ENCODE measurements around the gene SEC24C. TPM values are rescaled to one million over a fixed set of nuclear protein-coding genes. Genes with fewer than 3 reads are reported as not detected.
A peak's percentile ranks its signal among the peaks of the same experiment; 100 is the strongest.
"Not testable (repeated sequence)": the region's sequence is repeated elsewhere in the genome, so short reads cannot be mapped to it uniquely, and the experiment has no call there.

SEC24C gene
- polyA plus RNA-seq, 3 donors = 67.3 to 70.2 (median 68.7) TPM

GRCh38 chr10:73763343-73763742 is 19.2 kb downstream of the SEC24C start:
- no peak for DNase-seq

- DNase-seq = no peak
Observed at GRCh38 chr10:73765066-73765465, 20.9 kb downstream of the SEC24C start.

- DNase-seq = no peak
Observed at GRCh38 chr10:73768881-73769280, 24.7 kb downstream of the SEC24C start.

- no peak for DNase-seq
Observed at GRCh38 chr10:73769396-73769795, 25.2 kb downstream of the SEC24C start.

GRCh38 chr10:73771722-73772280 is 27.6 kb downstream of the SEC24C start:
- DNase-seq = no peak

- DNase-seq = peak; percentile 85
Observed at GRCh38 chr10:73772281-73773151, 28.3 kb downstream of the SEC24C start.

- DNase-seq = no peak
Observed at GRCh38 chr10:73773152-73773879, 29.1 kb downstream of the SEC24C start.

- DNase-seq = no peak
Observed at GRCh38 chr10:73774637-73775036, 30.5 kb downstream of the SEC24C start.

GRCh38 chr10:73779018-73779417 is 34.8 kb downstream of the SEC24C start:
- DNase-seq = no peak

GRCh38 chr10:73779539-73780197 is 35.5 kb downstream of the SEC24C start:
- no peak for DNase-seq

- DNase-seq = no peak
Observed at GRCh38 chr10:73780301-73780700, 36.1 kb downstream of the SEC24C start.

- DNase-seq = no peak
Observed at GRCh38 chr10:73780966-73781365, 36.8 kb downstream of the SEC24C start.

- no peak for DNase-seq
Observed at GRCh38 chr10:73781548-73781878, 37.3 kb downstream of the SEC24C start.

GRCh38 chr10:73781879-73782748 is 37.9 kb downstream of the SEC24C start, which contains the start of gene CHCHD1:
TSS of gene CHCHD1 (plus strand) at chr10:73782048. CDS start at chr10:73782076, 28 bp downstream.
- DNase-seq = peak; percentile 91

GRCh38 chr10:73782749-73783085 is 38.5 kb downstream of the SEC24C start:
- no peak for DNase-seq

GRCh38 chr10:73785211-73785720 is 41.1 kb downstream of the SEC24C start, which contains the start of gene ZSWIM8:
TSS of gene ZSWIM8 (plus strand) at chr10:73785606. CDS start at chr10:73785879, 273 bp downstream.
- peak; percentile 97 for DNase-seq

- peak; percentile 31 for DNase-seq
Observed at GRCh38 chr10:73785721-73786511, 41.7 kb downstream of the SEC24C start.

GRCh38 chr10:73786512-73786885 is 42.3 kb downstream of the SEC24C start:
- DNase-seq = no peak

GRCh38 chr10:73787031-73787800 is 43.0 kb downstream of the SEC24C start:
- not testable (repeated sequence) for DNase-seq
